Measurements from ENCODE around the gene NAA10.

DNA sequence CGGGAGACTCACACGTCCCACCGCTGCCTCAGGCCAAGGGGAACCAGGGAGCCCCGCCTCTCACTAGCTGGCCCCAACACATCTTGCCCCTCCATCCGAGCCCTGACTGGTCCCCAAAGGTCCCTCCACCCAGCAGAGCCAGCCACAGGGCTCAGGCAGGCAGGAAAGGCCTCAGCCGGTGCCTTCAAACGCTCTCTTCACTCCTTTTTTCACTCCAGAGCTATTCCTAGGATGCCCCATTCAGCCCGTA is 7.2 kb downstream of the NAA10 start:
- TF ChIP-seq, protein P1, sequence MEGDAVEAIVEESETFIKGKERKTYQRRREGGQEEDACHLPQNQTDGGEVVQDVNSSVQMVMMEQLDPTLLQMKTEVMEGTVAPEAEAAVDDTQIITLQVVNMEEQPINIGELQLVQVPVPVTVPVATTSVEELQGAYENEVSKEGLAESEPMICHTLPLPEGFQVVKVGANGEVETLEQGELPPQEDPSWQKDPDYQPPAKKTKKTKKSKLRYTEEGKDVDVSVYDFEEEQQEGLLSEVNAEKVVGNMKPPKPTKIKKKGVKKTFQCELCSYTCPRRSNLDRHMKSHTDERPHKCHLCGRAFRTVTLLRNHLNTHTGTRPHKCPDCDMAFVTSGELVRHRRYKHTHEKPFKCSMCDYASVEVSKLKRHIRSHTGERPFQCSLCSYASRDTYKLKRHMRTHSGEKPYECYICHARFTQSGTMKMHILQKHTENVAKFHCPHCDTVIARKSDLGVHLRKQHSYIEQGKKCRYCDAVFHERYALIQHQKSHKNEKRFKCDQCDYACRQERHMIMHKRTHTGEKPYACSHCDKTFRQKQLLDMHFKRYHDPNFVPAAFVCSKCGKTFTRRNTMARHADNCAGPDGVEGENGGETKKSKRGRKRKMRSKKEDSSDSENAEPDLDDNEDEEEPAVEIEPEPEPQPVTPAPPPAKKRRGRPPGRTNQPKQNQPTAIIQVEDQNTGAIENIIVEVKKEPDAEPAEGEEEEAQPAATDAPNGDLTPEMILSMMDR (IDR thresholded peaks at IDR 0.05) = no peak
- no peak for TF ChIP-seq POLR2A (IDR thresholded peaks at IDR 0.05)
